ENCODE measurements around the gene KCNQ1.

The KCNQ1 gene

DNA sequence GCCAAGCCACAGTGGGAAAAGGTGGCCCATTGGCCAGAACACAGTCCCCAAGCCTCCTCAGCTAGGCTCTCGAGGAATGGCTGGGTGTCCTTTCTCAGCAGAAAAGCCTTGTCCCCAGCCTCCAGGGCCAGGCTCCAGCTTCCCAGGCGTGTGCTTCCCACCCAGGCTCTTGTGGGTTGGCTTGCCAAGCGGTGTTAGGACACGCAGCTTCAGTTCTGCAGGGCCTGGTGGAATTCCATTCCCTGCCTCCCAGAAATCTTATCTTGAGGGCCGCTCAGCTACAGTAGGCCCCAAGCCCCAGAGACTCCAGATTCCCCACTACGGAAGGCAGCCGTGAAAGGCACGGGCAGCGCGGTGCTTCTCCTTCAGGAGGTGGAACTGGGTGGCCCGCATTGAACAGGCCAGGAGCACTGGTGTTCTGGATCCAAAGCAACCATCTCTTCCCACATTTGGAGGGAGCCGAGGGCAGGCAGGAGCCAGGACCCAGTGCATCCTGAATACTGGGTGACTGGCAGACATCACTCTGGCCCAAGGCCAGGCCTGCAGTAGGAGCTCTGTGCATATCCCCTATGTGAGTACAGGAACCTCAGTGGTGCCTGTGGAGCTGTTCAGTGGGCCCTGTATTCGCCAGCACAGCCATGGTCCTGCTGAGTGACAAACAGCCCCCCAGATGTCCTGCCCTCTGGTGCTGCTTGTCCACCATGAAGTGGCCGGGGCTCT lies 271.7 kb downstream of the KCNQ1 start:
- DNase-seq (ENCODE audit: low read depth): no peak

DNA sequence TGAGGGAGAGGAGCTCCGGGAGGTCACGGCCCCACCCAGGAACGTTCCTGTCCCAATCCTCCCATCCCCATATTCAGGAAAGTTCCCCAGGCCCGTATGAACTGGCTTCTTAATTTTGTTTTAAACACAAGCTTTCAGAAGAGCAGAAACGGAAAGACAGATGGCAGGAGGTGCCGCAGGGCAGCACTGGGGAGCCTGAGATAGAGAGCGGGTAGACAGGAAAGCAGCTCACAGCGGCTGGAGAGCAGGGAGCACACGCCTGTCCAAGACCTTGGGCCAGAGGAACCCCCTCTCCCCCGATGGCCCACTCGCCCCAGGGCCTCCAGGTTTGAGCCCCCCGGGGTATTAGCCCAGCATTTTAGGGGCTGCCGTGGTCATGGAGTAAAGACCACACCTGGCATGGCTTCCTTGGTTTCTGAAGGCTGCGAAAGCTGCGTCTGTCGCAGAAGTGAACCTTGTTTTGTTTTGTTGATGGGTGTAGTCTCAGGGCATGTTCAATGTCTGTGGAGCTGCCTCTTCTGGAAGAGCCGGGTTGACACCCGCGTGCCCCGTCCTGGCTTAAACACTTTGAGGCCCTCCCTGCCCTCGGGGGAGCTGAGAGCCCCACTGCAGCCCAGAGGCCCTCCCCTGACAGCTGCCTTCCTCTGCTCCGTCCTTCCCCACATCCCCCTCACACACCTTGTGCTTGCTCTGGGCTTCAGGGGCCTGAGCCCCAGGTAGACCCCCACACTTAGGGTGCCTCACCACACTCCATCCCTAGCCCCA lies 272.9 kb downstream of the KCNQ1 start:
- no peak for DNase-seq (ENCODE audit: low read depth)

DNA sequence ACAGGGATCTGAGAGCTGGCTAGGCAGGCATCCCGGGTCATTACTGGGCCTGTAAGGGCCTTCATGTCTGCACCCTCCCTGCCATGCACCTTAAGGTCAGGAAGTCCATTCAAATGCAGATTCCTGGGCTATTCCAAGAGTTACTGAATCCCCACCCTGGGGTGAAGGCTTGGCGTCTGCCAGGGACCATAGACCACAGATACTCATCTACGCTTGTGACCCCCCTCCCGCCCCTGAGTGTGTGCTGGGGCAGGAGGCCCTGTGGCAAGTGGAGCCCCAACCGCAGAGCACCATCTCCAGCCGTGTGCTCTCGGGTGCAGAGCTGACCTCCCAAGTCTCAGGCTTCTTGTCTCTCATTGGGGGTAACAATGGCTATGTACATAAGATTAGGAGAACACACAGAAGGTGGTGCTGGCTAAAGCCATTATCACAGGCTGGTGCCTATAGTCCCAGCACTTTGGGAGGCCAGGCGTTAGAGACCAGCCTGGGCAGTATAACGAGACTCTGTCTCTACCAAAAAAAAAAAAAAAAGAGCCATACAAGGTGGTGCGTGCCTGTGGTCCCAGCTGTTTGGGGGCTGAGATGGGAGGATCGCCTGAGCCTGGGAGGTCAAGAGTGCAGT lies 274.1 kb downstream of the KCNQ1 start:
- DNase-seq (ENCODE audit: low read depth): no peak

DNA sequence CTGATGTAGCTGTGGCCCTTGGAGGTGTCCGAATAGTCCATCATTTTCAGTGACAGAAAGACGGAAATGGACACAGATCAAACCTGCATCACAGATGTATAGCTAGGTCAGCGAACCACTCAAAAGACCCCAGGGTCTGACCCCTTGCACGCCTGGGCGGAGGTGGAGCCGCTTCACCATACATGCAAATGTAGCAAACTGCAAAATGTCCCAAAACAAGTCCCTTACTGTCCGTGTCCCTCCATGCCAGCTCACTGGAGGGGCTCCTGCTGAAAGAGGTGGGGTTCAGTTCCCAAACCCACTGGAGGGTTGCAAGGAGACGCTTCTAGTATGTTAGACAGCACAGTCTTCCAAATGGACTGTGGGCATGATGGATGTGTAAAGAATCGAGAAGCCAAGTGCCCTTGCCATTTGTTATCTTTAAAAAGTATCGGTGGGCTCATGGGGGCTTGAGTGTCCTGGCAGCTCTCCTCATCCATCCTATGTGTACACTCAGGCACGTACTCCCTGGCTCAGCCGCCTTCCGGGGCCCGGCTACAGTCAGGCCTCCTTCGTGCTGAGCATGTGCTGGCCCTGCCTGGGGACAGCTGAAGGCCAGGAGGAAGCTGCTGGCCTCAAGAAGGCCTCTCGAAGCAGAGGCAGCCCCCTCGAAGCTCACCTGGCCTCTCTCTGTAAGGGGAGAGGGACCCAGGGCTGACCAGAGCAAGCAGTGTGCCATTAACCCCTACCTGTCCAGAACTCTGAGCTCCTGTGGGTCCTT lies 275.2 kb downstream of the KCNQ1 start:
- DNase-seq (ENCODE audit: low read depth): no peak

DNA sequence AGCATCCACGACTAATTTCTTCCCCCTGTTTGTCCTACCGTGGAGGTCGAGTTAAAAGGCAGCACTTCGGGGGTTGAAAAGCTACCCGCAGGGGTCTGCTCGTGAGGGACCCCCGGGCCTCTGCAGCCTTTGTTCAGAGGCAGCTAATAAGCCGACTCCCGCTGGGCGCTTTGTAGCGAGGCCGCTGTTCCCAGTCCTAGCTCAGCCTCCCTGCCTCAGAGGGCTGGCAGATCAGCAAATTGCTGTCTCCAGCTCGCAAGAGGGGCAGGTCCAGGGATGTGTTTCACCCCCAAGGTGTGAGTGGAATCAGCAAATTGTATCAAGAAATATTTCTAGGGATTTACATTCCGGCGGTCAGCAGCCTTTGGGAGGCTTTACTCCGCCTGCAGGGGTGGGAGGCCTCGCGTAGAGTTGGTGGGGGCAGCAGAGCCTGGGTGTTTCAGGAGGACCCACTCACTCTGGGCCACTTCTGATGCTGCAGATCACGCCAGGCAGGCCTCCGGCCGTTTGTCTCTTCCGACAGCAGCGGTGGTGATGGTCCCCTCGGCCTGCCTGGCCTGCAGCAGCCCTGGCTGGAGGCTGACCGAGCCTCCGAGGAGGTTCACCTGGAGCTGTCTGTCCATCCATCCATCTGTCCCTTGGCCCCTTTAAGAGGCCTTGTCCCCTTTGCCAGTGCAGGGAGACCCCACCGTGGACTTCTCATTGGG lies 276.6 kb downstream of the KCNQ1 start:
- DNase-seq (ENCODE audit: low read depth): no peak

DNA sequence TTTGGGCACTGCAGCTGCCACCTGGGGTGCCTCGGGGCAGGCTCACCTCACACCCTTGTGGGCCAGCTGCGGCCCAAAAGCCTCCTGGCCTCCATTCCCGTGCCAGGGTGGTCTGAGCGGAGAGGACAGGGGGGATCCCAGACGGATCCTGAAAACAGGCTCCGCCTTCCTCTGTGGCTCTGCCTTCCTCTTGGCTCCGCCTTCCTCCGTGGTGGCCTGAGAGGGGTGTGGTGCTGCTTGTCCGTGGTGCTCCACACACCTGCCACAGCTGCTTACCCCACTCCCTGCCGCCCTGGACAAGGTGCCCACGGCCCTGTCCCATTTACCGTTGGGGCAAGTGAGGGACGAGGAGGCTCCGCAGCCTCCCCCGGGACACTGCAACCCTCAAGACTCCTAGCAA lies 278.1 kb downstream of the KCNQ1 start:
- DNase-seq (ENCODE audit: low read depth): no peak

DNA sequence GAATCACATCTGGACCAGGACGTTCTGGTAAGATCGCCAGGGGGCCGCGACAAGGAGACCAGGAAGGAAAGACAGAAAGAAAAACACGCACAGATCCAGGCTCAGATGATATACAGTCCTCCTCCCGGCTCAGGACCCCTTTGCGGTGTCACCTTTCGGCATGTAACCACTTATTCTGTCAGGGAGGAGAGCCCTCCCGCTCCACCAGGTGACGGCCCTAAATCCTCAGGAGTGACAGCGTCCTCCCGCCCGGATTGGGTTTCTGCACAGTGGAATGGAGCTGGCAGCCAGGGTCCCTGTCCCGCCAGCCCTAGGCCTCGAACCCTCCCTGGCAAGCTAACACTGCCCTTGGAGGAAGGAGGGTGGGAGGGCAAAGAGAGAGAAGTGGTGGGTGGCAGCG lies 279.3 kb downstream of the KCNQ1 start:
- DNase-seq (ENCODE audit: low read depth): no peak

DNA sequence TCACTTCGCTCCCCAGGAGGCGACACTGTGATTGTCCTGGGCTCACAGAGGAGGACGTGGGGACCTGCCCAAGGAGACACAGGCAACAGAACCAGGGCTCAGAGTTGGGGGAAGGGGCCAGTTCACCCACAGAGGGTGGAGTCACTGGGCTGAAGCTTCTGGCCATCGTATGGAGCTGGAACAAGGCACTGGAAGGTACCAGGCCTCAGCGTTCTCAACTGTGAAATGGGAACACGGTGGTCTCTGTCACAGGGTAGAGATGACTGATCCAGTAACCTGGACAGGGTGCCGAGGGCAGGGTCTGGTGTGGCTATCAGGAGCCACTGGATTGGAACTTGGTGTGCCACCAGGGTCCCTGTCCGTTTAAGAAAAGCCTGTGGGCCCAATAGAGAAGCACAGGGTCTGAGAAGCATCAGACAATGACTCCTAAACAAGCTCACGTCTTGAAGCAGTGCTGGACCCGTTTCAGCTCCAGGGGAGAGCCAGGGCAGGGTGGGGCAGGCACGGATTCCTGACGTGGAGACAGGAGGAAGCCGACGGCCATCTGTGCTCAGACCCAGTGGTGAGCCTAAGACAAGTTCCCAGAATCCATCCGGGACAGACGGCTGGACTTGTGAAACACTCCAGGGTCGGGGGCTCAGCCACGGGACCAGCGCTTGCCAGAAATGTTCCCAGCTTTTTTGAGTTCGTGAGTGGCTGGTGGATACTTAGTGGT lies 280.0 kb downstream of the KCNQ1 start:
- no peak for DNase-seq (ENCODE audit: low read depth)

DNA sequence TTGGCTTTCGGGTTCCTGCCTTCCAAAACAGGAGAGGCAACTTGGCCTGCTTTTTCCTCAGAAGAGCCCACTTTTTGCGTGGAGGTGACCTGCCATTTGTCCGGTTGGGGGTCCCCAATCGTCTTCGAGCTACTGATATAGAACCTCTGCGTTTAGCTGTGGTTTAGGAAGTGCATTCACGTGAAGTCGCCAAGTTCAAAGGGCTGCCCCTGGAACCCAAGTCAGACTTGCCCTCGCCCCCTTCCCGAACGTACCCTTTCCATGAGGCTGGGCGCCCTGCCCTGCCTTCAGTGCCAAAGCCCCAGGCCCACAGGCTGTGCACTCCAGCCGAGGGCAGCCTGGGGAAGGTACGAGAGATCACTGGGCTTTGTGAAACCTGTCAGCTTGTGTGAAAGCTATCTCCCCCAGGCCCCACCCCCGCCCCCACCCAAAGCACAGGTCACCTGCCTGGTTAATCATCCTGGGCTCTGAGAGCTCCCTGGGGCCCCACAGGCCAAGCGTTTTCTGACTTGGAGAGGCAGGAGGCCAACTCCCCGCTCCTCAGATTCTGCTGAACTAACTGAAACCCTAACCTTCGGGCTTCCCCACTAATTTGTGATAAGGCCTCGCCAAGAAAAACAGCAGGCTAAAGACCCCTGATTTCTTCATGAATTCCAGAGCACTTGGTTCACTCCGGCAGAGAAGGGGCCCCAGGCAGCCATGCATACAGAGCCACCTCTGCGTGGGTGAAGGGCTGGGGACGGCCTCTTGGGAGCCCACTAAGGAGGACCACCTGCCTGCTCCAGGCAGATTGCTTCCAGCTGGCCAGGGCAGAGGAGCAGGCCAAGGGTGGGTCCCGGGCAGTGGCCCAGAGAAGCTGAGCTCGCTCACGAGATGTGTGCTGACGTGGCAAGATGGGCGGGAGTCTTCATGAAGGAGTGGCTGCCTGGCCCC lies 280.8 kb downstream of the KCNQ1 start:
- no peak for DNase-seq (ENCODE audit: low read depth)

DNA sequence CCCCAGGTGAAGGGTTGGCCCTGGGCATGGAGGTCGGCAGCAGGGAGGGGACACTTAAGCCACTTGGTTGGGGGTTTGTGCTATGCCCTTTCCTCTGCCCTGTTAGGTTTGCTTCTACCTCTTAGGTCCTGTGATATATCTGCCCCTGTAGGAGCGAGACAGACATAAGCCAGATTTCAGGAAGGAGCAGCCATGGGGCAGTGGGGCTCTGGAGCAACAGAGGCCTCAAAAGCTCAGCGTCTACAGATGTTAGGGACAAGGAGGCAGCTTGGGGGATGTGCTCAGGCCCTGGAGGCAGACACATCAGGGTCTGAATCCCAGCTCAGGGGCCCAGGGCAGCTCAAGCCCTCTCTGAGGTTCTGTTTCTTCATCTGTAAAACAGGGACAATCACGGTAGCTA lies 282.2 kb downstream of the KCNQ1 start:
- no peak for DNase-seq (ENCODE audit: low read depth)

DNA sequence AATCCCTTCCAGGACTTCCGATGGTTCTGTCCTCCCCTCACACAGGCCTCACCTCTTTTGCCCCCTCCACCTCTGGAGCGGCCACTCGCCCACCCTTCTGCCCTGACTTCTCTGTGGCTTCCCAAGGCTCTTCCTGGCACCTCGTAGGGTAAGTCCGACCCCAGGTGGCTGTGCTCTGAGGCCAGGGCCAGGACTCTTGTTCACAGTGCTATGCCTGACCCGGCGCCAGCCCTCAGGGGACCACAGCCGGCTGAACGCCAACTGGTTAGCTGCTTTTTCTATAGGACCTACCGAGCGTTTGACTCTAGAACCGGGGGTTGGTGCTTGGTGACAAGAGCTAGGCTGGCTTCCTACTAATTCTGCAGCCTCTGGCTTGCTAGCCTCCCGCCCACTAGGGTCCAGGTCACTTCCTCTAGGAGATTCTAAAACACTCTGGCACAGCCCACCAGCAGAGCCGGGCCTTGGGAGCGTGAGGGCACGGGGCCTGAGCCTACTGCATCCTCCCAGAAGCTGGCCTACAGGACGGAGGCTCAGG lies 283.4 kb downstream of the KCNQ1 start:
- no peak for DNase-seq (ENCODE audit: low read depth)

DNA sequence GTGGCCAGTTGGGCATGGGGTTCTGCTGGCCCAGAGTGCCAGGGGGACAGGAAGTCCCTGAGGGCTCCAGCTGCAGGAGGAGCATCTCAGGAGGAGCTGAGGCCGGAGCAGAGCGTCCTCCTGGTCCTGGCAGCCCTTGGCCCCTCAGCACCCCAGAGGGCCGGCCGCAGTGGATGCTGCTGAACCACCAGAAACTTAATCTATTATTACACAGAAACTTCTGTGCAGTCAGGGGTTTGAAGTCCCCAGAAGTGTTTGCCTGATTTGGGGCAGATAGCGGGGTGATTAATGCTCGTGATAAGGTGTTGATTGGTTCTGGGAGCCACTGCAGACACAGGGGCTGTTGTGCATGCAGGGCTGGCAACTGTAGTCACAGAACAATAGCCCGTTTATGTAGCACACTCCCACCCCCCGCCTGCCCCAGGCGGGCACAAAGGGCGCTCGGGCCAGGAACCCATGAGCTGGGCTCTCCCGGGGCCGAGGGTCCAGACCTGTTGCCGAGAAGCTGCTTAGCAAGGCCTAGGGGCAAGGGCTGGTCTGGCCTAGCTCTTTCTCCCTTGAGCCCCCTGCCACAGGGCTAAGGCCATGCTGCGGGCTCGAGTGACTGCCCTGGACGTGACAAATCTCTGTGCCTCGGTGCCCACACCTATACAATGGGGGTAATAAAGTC lies 284.0 kb downstream of the KCNQ1 start:
- no peak for DNase-seq (ENCODE audit: low read depth)

DNA sequence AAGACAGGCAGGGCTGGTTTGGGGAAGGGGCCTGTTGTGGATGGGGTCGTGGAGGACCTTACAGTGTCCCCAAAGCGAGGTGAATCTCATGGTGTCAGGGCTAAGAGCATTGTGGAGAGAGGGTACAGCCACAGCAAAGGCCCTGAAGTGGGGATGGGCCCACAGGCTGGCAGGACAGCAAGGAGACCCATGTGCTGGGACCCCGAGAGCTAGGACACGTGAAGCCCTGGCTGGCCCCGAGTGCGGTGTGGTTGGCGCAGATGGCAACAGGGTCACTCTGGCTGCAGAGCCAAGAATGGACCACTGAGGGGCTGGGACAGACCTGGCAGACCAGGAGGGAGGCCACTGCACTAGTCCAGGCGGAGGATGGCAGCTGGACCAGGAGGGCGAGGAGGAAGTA lies 285.0 kb downstream of the KCNQ1 start:
- no peak for DNase-seq (ENCODE audit: low read depth)

DNA sequence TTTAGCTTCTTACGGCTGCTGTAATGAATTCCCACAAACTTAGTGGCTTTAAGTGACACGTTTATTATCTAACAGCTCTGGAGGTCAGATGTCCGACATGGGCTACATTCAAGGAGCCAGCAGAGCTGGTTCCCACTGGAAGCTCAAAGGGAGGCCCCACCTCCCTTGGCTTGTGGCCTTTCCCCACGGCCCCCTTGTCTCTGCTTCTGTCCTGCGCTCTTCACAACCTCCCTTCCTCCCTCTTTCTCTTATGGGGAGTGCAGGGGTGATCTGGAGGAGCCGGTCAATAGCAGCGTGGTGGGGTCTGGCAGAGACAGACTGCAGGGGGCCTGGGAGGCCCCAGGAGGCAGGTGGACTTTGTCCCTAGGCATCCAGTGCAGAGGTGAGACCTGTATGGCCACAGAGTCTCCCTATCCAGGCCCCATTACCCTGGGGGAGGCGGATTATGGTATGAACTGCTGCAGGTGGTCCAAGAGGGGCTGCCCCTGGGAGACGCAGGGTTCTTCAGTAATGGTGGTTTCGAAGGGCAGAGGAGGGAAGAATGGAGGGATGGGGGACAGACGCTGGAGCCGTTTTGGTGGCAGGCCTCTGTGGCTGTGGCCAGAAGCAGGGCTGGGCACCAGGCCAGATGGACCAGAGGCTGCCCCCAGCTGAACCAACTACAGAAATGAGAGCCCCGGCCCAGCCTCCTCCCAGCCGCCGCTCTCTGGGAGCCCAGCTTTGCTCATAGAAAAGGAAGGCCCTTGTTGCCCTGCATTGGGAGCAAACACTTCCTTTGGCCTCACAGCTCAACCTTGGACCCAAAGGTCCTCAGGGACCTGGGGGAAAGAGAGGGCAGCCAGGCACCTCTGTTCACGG lies 285.7 kb downstream of the KCNQ1 start:
- DNase-seq (ENCODE audit: low read depth): no peak

DNA sequence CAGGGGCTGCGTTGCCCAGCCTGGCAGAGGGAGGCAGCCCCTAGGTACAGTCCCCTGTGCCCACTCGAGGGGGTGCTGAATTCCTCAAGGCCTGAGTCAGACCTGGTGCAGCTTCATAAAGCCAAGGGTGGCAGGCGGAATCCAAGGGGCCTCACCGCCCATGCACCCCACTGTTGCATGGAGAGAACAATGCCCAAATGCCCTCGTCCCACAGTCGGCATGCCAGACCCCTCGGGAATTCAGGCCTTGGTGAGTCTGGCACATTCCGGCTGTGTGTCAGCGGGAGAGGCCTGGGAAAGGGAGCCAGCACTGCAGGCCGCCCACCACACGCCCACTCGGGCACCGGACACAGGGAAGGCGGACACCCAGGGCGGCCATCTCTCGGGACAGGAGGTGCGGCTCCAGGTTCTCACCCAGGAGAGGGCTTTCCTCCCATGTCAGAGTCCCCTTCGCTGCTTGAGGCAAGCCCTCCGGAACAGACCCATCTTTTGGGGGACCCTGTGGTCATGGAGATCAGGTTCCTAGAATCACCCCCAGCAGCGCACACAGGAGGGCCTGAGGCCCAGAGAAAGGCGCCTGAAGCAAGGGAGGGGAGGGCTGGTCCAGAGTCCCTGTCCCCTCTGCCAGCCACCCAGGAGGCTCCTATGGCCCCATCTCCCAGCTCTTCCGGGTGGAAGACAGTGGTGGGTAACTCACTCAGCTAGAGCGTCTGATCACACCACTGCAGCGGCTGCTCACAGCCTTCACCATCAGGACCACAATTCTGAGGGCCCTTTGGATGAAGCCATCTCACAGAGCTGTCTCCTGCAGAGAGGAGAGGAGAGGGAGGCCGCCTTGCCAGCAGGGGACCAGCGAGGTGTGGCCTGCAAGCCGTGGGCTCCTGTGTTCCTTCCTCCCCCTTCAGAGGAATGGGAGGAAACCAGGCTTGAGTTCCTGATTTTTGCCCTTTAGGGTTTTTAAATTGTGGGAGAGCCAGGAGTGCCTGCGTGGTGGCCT lies 286.6 kb downstream of the KCNQ1 start:
- no peak for DNase-seq (ENCODE audit: low read depth)

DNA sequence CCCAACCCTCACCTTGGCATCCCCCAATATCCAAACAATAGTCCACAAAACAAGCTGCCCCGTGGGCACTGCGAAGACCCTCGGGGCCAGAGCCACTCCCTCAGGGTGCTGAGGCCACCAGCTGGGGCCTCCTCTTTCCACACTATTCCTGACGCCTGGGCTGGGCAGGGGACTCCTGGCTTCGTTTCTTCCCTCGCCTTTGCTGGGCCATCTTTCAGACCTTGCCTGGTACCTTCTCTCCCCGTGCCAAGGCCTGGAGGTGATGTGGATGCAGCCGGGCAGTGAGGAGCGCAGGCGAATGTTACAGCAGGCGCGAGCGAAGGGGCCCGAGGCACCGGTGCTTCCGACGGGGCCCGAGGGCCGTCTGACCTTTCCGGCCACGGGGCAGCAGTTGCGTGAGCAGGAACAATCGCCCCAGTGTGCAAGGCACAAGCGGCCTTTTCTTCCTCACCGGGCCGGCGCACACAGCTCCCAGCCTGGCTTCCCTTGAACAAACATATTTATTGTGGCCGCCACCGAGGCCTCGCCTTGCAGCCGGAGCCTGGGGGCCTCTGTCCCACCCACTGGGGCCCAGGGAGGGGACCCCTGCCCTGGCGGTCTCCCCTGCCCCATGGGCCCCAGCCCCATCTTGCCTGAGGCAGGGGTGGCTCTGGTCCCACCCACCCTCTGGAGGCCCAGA lies 287.6 kb downstream of the KCNQ1 start:
- DNase-seq (ENCODE audit: low read depth): no peak
